ENCODE results near the gene FYN. TPM values are rescaled to one million over a fixed set of nuclear protein-coding genes. Genes with fewer than 3 reads are reported as not detected.

FYN gene
- total RNA-seq, 2 donors from 2014 or later, result 78.9 to 98.7 TPM

- TF ChIP-seq CTCF (IDR thresholded peaks at IDR 0.05), result no peak
- Histone ChIP-seq H3K27ac (no peak overlapping the region), H3K36me3 (no peaks in the 10 kb centered on the region), H3K4me1 (peaks cover 0 to 6% of the 10 kb centered on the region in 2 donors), H3K27me3 (no peaks in the 10 kb centered on the region), H3K4me3 (no peak overlapping the region), H3K9me3 (no peaks in the 10 kb centered on the region)
- DNase-seq (ENCODE audit: low spot score), result no peak
Measured at GRCh38 chr6:111653434-111653833, 219.8 kb downstream of the FYN start.

- Histone ChIP-seq H3K27me3 (no peaks in the 10 kb centered on the region), H3K36me3 (no peaks in the 10 kb centered on the region), H3K9me3 (no peaks in the 10 kb centered on the region), H3K27ac (no peak overlapping the region), H3K4me3 (no peak overlapping the region), H3K4me1 (peaks cover 0 to under 1% of the 10 kb centered on the region in 2 donors)
- no peak for DNase-seq (ENCODE audit: low spot score)
- no peak for TF ChIP-seq CTCF (IDR thresholded peaks at IDR 0.05)
Measured at GRCh38 chr6:111652156-111652555, 221.1 kb downstream of the FYN start.

GRCh38 chr6:111651185-111652034 lies 221.8 kb downstream of the FYN start:
- H3K9me3 ChIP-seq, result no peaks in the 10 kb centered on the region
- H3K36me3 ChIP-seq, result no peaks in the 10 kb centered on the region
- H3K4me1 ChIP-seq, result no peaks in the 10 kb centered on the region
- H3K4me3 ChIP-seq, result no peak overlapping the region
- H3K27me3 ChIP-seq, result no peaks in the 10 kb centered on the region
- no peak for DNase-seq (ENCODE audit: low spot score)
- no peak overlapping the region for H3K27ac ChIP-seq
- TF ChIP-seq CTCF (IDR thresholded peaks at IDR 0.05), result no peak

- Histone ChIP-seq H3K27ac (no peak overlapping the region), H3K9me3 (no peaks in the 10 kb centered on the region), H3K4me1 (no peaks in the 10 kb centered on the region), H3K36me3 (no peaks in the 10 kb centered on the region), H3K4me3 (no peak overlapping the region), H3K27me3 (no peaks in the 10 kb centered on the region)
- TF ChIP-seq CTCF (IDR thresholded peaks at IDR 0.05), result no peak
- DNase-seq (ENCODE audit: low spot score), result no peak
Measured at GRCh38 chr6:111650049-111650448, 223.2 kb downstream of the FYN start.

- no peak for DNase-seq (ENCODE audit: low spot score)
- Histone ChIP-seq H3K9me3 (no peaks in the 10 kb centered on the region), H3K36me3 (no peaks in the 10 kb centered on the region), H3K27me3 (no peaks in the 10 kb centered on the region), H3K4me3 (no peak overlapping the region), H3K27ac (no peak overlapping the region), H3K4me1 (no peaks in the 10 kb centered on the region)
- no peak for TF ChIP-seq CTCF (IDR thresholded peaks at IDR 0.05)
Measured at GRCh38 chr6:111648100-111648499, 225.2 kb downstream of the FYN start.

- no peaks in the 10 kb centered on the region for H3K4me1 ChIP-seq
- H3K27me3 ChIP-seq, result no peaks in the 10 kb centered on the region
- no peaks in the 10 kb centered on the region for H3K36me3 ChIP-seq
- H3K9me3 ChIP-seq, result no peaks in the 10 kb centered on the region
- H3K27ac ChIP-seq, result peak overlapping the region; percentile 4 to 15
- H3K4me3 ChIP-seq, result no peak overlapping the region
- no peak for DNase-seq (ENCODE audit: low spot score)
- no peak for TF ChIP-seq CTCF (IDR thresholded peaks at IDR 0.05)
Measured at GRCh38 chr6:111646942-111647341, 226.3 kb downstream of the FYN start.
